GM04504 (cell line): Measurements from ENCODE around the gene ANKRD2.
A peak's percentile ranks its signal among the peaks of the same experiment; 100 is the strongest.
"Not testable (repeated sequence)": the region's sequence is repeated elsewhere in the genome, so short reads cannot be mapped to it uniquely, and the experiment has no call there.

ENCODE experiments used
- DNase-seq: peaks from one replicate; pipeline ENCODE4 v3.0.0-alpha.2; 2012; ENCODE audit warnings: low read depth

The ANKRD2 gene

GRCh38 chr10:97572214-97572989 lies at the start of gene ANKRD2:
TSS of gene ANKRD2 (plus strand) at chr10:97572779. CDS start at chr10:97572789, 10 bp downstream.
- DNase-seq: peak; percentile 56

GRCh38 chr10:97522937-97523336 lies 49.6 kb upstream of the ANKRD2 start:
- no peak for DNase-seq

DNA sequence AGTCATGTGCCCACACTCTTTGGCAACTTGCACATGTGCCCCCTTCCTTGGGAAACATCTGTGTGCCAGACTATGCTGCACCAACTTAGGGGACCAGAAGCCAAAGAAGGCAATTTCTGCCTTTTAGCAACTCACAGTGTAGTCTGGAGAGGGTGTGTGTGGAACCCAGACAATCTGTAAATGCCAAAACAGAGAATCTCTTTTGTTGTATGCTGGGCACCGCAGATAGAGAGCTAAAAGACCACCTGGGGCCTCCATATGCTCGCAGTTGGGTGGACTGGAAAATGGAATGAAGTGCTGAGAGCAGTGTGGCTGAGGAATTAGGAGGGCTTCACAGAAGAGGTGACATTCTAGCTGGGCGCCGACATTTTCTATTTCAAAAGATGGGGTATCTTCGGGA lies 47.5 kb upstream of the ANKRD2 start:
- no peak for DNase-seq

GRCh38 chr10:97525683-97526110 lies 46.9 kb upstream of the ANKRD2 start:
- DNase-seq: no peak

GRCh38 chr10:97528876-97529275 lies 43.7 kb upstream of the ANKRD2 start:
- DNase-seq: not testable (repeated sequence)

DNA sequence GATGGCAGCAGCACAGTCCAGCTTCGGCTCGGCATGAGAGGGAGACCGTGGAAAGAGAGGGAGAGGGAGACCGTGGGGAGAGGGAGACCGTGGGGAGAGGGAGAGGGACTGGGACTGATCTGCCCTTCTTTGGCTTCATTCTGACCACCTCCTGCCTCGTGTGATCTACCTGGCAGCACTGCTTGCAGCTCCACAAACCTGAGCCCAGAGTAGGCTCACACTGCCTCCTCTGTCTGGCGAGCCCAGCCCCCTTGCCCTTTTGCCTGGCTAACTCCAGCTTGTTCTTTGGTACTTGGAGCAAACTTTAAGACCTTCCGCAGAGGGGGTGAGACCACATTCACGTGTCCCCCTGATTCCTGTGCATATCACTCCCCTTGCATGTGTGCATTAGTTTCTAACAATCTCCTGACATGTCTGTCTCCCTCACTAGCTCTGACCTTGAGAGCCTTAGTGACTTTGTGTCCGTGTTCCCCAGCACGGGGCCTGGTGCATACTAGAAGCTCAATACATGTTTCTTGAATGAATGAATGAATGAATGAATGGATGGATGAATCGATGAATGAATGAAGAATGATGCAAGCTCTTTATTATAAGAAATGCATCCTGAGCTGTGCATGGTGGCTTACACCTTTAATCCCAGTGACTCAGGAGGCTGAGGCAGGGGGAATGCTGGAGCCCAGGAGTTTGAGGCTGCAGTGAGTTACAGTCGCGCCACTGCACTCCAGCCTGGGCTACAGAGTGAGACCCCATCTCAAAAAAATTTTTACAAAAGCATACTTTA lies 42.7 kb upstream of the ANKRD2 start:
- DNase-seq: no peak

- DNase-seq: no peak
These were observed 41.1 kb upstream of the ANKRD2 start for GRCh38 chr10:97531401-97531986.

DNA sequence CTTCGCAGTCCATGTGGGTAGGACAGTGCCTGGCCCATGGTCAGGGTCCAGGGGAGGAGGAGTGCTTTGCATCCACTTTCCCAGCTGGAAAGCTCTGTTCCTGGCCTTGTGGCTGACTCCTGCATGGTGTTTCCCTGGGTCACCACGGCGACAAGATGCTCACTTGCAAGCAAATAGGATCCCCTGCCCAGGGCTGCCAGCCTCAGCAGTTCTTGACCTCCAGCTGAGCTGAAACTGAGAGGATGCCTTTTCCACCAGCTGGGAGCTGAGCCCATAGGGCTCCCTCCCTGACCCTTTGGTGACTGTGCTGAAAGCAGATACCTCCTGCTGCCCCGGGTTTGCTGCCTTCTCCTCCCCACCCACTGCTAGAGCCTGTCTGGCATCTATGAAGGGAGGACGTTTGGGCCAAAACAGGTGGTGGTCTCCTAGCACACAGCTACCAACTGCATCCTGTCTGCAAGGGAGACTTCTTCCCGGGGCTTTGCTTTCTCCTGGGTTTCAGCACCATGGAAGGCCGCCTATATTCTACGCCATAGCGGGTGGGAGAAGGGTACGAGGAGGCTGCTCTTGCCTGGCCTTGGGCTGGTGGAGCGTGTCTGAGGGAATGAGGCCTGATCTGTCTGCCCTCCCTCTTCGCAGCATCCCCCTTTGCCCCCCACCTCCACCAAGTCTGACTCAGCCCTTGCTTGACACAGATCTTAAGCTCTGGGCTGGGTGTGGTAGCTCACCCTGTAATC lies 39.5 kb upstream of the ANKRD2 start:
- DNase-seq: no peak

DNA sequence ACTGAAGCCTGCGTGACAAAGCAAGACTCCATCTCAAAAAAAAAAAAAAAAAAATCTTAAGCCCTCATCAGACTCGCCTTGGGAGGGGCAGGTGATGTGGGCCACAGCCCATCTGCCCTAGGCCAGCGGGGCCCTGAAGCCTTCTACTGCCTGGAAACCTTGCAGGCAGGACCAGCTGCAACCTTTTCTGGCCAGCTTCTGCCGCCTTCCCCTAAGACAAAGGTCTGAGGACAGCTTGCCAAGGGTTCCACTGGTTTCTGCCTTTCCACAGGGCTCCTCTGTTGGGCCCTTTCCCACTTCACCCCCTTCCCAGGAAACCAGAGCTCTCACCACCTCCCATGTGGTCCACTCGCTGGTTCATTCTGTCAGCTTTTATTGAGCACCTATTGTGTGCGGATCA lies 38.7 kb upstream of the ANKRD2 start:
- DNase-seq: no peak

DNA sequence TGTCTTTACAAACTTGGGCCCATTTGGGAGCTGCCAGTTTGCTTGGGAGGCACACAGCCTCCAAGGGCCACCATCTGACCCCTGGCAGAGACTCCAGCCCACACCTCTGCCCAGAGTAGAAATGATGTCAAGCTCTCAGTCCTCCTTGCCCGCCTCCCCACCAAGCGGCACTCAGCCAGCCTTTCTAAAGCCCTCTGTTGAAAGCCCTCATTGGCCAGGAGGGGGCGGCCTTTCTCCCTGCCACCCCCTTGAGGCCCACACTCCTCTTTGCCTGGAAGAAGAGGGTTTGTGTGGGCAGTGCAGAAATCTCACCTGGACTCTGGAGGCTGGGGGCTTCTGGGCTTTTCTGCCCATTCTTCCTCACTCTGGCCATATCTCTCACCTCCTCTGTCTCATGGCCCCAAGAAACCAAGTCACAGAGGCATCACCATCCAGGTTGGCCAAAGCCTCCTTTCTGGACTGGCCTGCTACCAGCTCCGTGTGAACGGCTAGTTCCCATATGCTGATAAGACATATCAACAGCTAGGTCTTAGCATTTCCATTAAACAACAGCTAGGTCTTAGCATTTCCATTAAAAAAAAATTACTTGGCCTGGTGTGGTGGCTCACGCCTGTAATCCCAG lies 37.7 kb upstream of the ANKRD2 start:
- no peak for DNase-seq

GRCh38 chr10:97537186-97537869 lies 35.3 kb upstream of the ANKRD2 start:
- DNase-seq: no peak

DNA sequence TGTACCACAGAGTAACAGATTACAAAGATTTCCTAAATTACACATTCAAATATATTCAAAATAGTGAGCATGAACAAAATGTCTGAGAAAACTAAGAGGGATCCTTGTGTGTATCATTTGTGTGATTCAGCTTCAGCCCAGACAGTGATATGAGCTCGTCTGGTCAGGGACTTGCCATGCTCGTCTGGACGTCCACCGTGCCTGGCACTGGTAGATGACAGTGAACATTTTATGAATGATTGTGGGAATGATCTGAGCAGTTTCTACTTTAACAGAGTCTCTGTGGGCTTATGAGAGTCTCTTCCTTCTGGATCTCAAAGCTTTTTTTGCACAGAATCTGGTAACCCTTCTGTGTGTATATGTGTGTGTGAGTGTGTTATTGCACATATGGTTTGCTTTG lies 34.2 kb upstream of the ANKRD2 start:
- DNase-seq: no peak

- DNase-seq: no peak
These were observed 33.7 kb upstream of the ANKRD2 start for GRCh38 chr10:97538839-97539238.

- DNase-seq: no peak
These were observed 32.9 kb upstream of the ANKRD2 start for GRCh38 chr10:97539523-97540200.

GRCh38 chr10:97540669-97541500 lies 31.7 kb upstream of the ANKRD2 start:
- DNase-seq: no peak

DNA sequence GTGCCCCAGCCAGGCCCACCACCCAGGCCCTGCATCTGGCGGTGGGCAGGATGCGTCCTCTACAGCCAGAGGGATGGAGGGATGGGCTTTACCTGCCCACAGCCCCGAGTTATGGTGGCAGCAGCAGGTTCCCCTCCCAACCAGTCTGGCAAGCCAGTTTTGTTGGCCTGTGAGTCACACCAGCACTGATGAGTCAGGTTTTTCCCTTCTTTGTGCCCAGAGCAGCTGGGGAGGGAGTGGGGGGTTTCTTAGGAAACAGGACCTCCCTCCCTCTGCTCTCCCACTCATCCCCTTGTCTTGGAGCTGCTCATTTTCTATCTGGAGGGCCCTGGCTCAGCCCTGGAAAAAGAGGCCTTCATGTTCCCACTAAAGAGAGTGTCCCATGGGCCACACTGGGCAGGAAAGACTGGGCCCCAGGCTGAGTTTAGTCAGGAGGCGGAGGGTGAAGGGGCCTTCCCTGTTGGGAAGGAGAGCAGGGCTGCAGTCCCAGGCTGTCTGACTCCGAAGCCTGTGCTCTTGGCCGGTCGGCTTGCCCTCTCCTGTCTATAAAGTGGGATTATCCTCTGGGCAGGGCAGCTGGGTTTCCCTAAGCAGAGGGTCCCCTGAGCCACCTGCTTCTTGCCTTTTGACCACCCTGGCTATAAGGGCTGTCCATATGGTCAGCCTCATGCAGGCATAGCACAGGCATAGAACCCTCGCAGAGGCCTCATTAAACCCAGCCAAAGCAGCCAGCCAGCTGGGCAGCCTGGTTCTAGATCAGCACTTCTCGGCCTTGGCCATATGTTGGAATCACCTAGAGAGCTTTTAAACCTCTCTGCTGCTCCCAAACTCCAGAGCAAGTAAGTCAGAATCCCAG lies 30.2 kb upstream of the ANKRD2 start:
- peak; percentile 84 for DNase-seq

GRCh38 chr10:97543025-97543546 lies 29.5 kb upstream of the ANKRD2 start:
- DNase-seq: peak; percentile 89

GRCh38 chr10:97546456-97547270 lies 25.9 kb upstream of the ANKRD2 start:
- no peak for DNase-seq
